NCI-H2227 (cell line): ENCODE data around the gene HHIPL1.
"Not testable (repeated sequence)": the region's sequence is repeated elsewhere in the genome, so short reads cannot be mapped to it uniquely, and the experiment has no call there.

Experiments used
- DNase-seq: peaks from one replicate; lab custom pipeline; 2025; ENCODE audit not compliant: unreplicated experiment; lab: John Stamatoyannopoulos, UW

HHIPL1 gene

GRCh38 chr14:99658218-99658845 is 13.4 kb downstream of the HHIPL1 start:
- no peak for DNase-seq

GRCh38 chr14:99659333-99659741 is 14.4 kb downstream of the HHIPL1 start:
- no peak for DNase-seq

GRCh38 chr14:99660006-99660566 is 15.2 kb downstream of the HHIPL1 start:
- DNase-seq: no peak

GRCh38 chr14:99660794-99661193 is 15.9 kb downstream of the HHIPL1 start:
- no peak for DNase-seq

- not testable (repeated sequence) for DNase-seq
Measured at GRCh38 chr14:99661206-99661605, 16.3 kb downstream of the HHIPL1 start.

GRCh38 chr14:99662846-99663245 is 17.9 kb downstream of the HHIPL1 start:
- no peak for DNase-seq

GRCh38 chr14:99663386-99664057 is 18.6 kb downstream of the HHIPL1 start:
- DNase-seq: no peak

- no peak for DNase-seq
Measured at GRCh38 chr14:99664058-99664936, 19.4 kb downstream of the HHIPL1 start.

- DNase-seq: no peak
Measured at GRCh38 chr14:99664937-99665273, 20.0 kb downstream of the HHIPL1 start.

- DNase-seq: no peak
Measured at GRCh38 chr14:99666533-99666932, 21.6 kb downstream of the HHIPL1 start.

- DNase-seq: no peak
Measured at GRCh38 chr14:99667045-99667444, 22.1 kb downstream of the HHIPL1 start.

GRCh38 chr14:99667821-99668220 is 22.9 kb downstream of the HHIPL1 start:
- DNase-seq: no peak

- no peak for DNase-seq
Measured at GRCh38 chr14:99668307-99669295, 23.7 kb downstream of the HHIPL1 start.

GRCh38 chr14:99670361-99671234 is 25.7 kb downstream of the HHIPL1 start:
- no peak for DNase-seq

- DNase-seq: no peak
Measured at GRCh38 chr14:99671235-99672224, 26.6 kb downstream of the HHIPL1 start.

GRCh38 chr14:99672506-99673304 is 27.8 kb downstream of the HHIPL1 start:
- DNase-seq: no peak

- no peak for DNase-seq
Measured at GRCh38 chr14:99673305-99674063, 28.6 kb downstream of the HHIPL1 start.
